Keratinocyte (primary cell): ENCODE results near the gene RP9.

ENCODE experiments used
- CTCF ChIP-seq, 3 experiments: IDR thresholded peaks in 1 of 3; conservative IDR thresholded peaks in 1 of 3; optimal IDR thresholded peaks in 1 of 3; 2 replicates in 2 of 3; 3 replicates in 1 of 3; pipeline versions ENCODE3 to v1.5.1; 2011; ENCODE audit warnings: low read length in 3 of 3, mild to moderate bottlenecking in 3 of 3, moderate library complexity in 2 of 3, control low read depth in 1 of 3, inconsistent platforms in 1 of 3; ENCODE audit not compliant: insufficient read depth in 2 of 3; ENCODE audit errors: extremely low read depth in 1 of 3
- EZH2 ChIP-seq: IDR thresholded peaks from one replicate; pipeline ENCODE4 v1.6.1; 2012; ENCODE audit warnings: inconsistent platforms, mild to moderate bottlenecking, low read length, moderate library complexity

GRCh38 chr7:33066771-33067170 is 42.4 kb downstream of the RP9 start:
- TF ChIP-seq CTCF (optimal IDR thresholded peaks at IDR 0.05 in 1 of 3, IDR thresholded peaks at IDR 0.05 in 1 of 3, conservative IDR thresholded peaks at IDR 0.05 in 1 of 3; ENCODE audit: extremely low read depth in 1 of 3, insufficient read depth in 2 of 3, low read length in 3 of 3) = no peak
- TF ChIP-seq EZH2 = no peak
